K562 (cell line): Measurements from ENCODE around the gene MEX3D. TPM values are rescaled to one million over a fixed set of nuclear protein-coding genes. Genes with fewer than 3 reads are reported as not detected.

Experiments
- ATF1 ChIP-seq, 2 experiments: fragments of 450-650 bp in 1 of 2; IDR thresholded peaks; 2 replicates each; pipeline ENCODE4 v1.6.1; 2016; ENCODE audit warnings: missing compliant biosample characterization in 1 of 2, missing genetic modification characterization in 1 of 2
- ATF2 ChIP-seq: sonication (generic); formaldehyde crosslinking; IDR thresholded peaks from 2 replicates; pipeline ENCODE4 v1.8.1; 2022; ENCODE audit warnings: missing genetic modification reagents
- BCL6 ChIP-seq: fragments of 250-450 bp; sonication (Bioruptor Pico); IDR thresholded peaks from 2 replicates; pipeline ENCODE4 v1.4.0; 2020
- CBX5 ChIP-seq: IDR thresholded peaks from 2 replicates; pipeline ENCODE4 v1.6.1; 2014; ENCODE audit warnings: low read depth, borderline replicate concordance
- DMBX1 ChIP-seq: fragments of 250-450 bp; sonication (Bioruptor Pico); IDR thresholded peaks from 2 replicates; pipeline ENCODE4 v1.8.0; 2022; ENCODE audit warnings: inconsistent platforms, mild to moderate bottlenecking, moderate library complexity, borderline replicate concordance
- GATA2 ChIP-seq: sonication (generic); formaldehyde crosslinking; IDR thresholded peaks from 2 replicates; pipeline ENCODE4 v1.4.0; 2020; ENCODE audit warnings: mild to moderate bottlenecking, missing genetic modification reagents
- HMGN3 ChIP-seq: IDR thresholded peaks from 2 replicates; pipeline ENCODE4 v1.6.1; 2011; ENCODE audit warnings: borderline replicate concordance, low read depth, mild to moderate bottlenecking, mixed read lengths, low read length; ENCODE audit not compliant: insufficient read length; ENCODE audit errors: extremely low read depth
- HNRNPH1 ChIP-seq: fragments of 200-400 bp; formaldehyde crosslinking; optimal IDR thresholded peaks from 2 replicates; pipeline ENCODE3; 2017; ENCODE audit warnings: low read depth, mild to moderate bottlenecking, low read length, moderate library complexity
- HOXB6 ChIP-seq: fragments of 250-450 bp; sonication (Bioruptor Pico); IDR thresholded peaks from 2 replicates; pipeline ENCODE4 v1.5.1; 2022; ENCODE audit warnings: mild to moderate bottlenecking, borderline replicate concordance
- KDM4B ChIP-seq, 2 experiments: fragments of 450-650 bp in 1 of 2; sonication (generic) in 1 of 2; IDR thresholded peaks; 2 replicates each; pipeline ENCODE4 v1.6.1; 2016 to 2017; ENCODE audit warnings: borderline replicate concordance in 2 of 2, antibody characterized with exemption in 1 of 2, low read depth in 1 of 2, mild to moderate bottlenecking in 1 of 2
- RBM17 ChIP-seq: fragments of 200-400 bp; formaldehyde crosslinking; IDR thresholded peaks from 2 replicates; pipeline ENCODE4 v1.6.1; 2017; ENCODE audit warnings: low read depth, mild to moderate bottlenecking, low read length, borderline replicate concordance
- TCF7L2 ChIP-seq: fragments of 150-350 bp; IDR thresholded peaks from 2 replicates; pipeline ENCODE4 v1.6.1; 2016; ENCODE audit warnings: low read depth, mild to moderate bottlenecking, low read length, moderate library complexity
- TGIF2 ChIP-seq: sonication (generic); formaldehyde crosslinking; IDR thresholded peaks from 2 replicates; pipeline ENCODE4 v1.8.1; 2022; ENCODE audit warnings: mild to moderate bottlenecking, missing genetic modification reagents, moderate library complexity
- ZNF277 ChIP-seq: fragments of 250-450 bp; sonication (Bioruptor Pico); IDR thresholded peaks from 2 replicates; pipeline ENCODE4 v1.8.0; 2022; ENCODE audit warnings: inconsistent platforms, mild to moderate bottlenecking, moderate library complexity, borderline replicate concordance
- polyA plus RNA-seq, 8 experiments: library from polyadenylated mRNA; depleted of rRNA in 4 of 8; stranded (reverse) in 5 of 8; unstranded in 3 of 8; fragments of >200 nt; fragmentation: Nextera tagmentation in 2 of 8; fragmentation: Illumina TruSeq in 1 of 8; extraction: Ambion mirVana in 2 of 8; extraction: Trizol in 1 of 8; gene quantifications; 2 replicates each; pipeline versions ENCODE4 v1.2.1 to v1.2.3, GENCODE V29; 2011 to 2014; ENCODE audit warnings: inconsistent platforms in 1 of 8, missing spikeins in 1 of 8
- total RNA-seq, 7 experiments: library from RNA; depleted of rRNA in 6 of 7; stranded (reverse); fragments of >200 nt in 6 of 7; fragmentation: Illumina TruSeq in 2 of 7; extraction: Trizol in 2 of 7; gene quantifications; 2 replicates each; pipeline versions ENCODE4 v1.2.1 to v1.2.3, GENCODE V29; 2011 to 2021; ENCODE audit warnings: low replicate concordance in 1 of 7
- TF ChIP-seq, protein P1 (sequence below): fragments of 450-650 bp; IDR thresholded peaks from 2 replicates; pipeline ENCODE4 v1.6.1; 2014; ENCODE audit warnings: low read depth, mild to moderate bottlenecking, moderate library complexity, borderline replicate concordance
- TF ChIP-seq, protein P2 (sequence below): fragments of 250-450 bp; sonication (Bioruptor Pico); IDR thresholded peaks from 2 replicates; pipeline ENCODE4 v1.4.0; 2020; ENCODE audit warnings: mild to moderate bottlenecking
- TF ChIP-seq, protein P3 (sequence below): sonication (generic); formaldehyde crosslinking; IDR thresholded peaks from 2 replicates; pipeline ENCODE4 v1.8.1; 2023; ENCODE audit warnings: mild to moderate bottlenecking, missing genetic modification reagents
- TF ChIP-seq, protein P4 (sequence below): fragments of 250-450 bp; sonication (Bioruptor Pico); IDR thresholded peaks from 2 replicates; pipeline ENCODE4 v1.8.0; 2022; ENCODE audit warnings: moderate library complexity, mild to moderate bottlenecking, inconsistent platforms

Gene MEX3D
- total and polyA plus RNA-seq, 9 of the 15 experiments (the other 6 are each of a cell fraction or from before 2014, with no cell fraction given), result 1.7 to 39.3 (median 5.7) TPM

DNA sequence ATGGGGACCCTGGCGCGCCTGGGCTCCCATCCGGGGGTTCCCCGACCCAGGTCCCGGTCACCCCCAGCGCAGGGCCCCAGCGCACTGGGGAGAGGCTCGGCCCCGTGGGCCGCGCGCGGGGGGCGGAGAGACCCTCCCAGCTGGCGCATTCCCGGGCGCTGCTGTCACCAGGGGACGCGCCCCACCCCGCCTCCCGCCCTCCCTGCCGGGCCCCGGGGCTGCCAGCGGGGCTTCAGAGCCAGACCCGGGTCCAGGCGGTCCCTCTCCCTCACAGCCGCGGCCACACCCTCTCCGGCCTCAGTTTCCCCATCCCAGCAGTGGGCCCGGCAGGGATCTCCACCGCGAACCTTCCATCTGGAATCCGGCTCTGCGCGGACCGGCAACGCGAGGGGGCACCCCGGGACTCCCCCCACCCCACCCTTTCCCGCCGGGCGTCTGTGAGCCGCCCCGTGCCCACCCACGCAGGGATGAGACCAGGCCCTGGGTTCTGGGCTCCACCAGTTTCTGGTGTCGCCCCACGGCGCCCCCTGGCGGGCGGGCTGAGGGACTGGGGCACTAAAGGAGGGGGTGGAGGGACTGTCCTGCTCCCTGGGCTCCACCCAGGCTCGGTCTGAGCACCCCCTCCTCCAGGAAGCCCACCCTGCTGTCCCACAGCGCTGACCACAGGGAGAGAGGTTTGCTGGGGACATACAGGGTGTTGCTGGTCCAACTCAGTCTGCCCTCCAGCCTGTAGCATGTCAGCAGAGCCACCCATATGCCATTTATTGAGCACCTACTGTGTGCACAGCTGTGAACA is 54.4 kb downstream of the MEX3D start (continued):
- TF ChIP-seq CBX5 (no peak), HOXB6 (CRISPR knock-in tag) (no peak), HMGN3 (peak; percentile 47), ATF2 (CRISPR knock-in tag) (no peak), ATF1 (CRISPR knock-in tag; IDR thresholded peaks at IDR 0.05) (no peak), ATF1 (tag; IDR thresholded peaks at IDR 0.05) (no peak), TCF7L2 (no peak), ZNF277 (no peak), RBM17 (no peak), DMBX1 (no peak), KDM4B (IDR thresholded peaks at IDR 0.05; ENCODE audit: borderline replicate concordance in 2 of 2, low read depth in 1 of 2) (no peak), GATA2 (CRISPR knock-in tag) (no peak), BCL6 (CRISPR knock-in tag) (no peak), HNRNPH1 (no peak), TGIF2 (CRISPR knock-in tag) (no peak)
- TF ChIP-seq, protein P1, sequence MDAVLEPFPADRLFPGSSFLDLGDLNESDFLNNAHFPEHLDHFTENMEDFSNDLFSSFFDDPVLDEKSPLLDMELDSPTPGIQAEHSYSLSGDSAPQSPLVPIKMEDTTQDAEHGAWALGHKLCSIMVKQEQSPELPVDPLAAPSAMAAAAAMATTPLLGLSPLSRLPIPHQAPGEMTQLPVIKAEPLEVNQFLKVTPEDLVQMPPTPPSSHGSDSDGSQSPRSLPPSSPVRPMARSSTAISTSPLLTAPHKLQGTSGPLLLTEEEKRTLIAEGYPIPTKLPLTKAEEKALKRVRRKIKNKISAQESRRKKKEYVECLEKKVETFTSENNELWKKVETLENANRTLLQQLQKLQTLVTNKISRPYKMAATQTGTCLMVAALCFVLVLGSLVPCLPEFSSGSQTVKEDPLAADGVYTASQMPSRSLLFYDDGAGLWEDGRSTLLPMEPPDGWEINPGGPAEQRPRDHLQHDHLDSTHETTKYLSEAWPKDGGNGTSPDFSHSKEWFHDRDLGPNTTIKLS, result no peak
- TF ChIP-seq, protein P2, sequence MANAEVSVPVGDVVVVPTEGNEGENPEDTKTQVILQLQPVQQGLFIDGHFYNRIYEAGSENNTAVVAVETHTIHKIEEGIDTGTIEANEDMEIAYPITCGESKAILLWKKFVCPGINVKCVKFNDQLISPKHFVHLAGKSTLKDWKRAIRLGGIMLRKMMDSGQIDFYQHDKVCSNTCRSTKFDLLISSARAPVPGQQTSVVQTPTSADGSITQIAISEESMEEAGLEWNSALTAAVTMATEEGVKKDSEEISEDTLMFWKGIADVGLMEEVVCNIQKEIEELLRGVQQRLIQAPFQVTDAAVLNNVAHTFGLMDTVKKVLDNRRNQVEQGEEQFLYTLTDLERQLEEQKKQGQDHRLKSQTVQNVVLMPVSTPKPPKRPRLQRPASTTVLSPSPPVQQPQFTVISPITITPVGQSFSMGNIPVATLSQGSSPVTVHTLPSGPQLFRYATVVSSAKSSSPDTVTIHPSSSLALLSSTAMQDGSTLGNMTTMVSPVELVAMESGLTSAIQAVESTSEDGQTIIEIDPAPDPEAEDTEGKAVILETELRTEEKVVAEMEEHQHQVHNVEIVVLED (CRISPR knock-in tag), result no peak
- TF ChIP-seq, protein P3, sequence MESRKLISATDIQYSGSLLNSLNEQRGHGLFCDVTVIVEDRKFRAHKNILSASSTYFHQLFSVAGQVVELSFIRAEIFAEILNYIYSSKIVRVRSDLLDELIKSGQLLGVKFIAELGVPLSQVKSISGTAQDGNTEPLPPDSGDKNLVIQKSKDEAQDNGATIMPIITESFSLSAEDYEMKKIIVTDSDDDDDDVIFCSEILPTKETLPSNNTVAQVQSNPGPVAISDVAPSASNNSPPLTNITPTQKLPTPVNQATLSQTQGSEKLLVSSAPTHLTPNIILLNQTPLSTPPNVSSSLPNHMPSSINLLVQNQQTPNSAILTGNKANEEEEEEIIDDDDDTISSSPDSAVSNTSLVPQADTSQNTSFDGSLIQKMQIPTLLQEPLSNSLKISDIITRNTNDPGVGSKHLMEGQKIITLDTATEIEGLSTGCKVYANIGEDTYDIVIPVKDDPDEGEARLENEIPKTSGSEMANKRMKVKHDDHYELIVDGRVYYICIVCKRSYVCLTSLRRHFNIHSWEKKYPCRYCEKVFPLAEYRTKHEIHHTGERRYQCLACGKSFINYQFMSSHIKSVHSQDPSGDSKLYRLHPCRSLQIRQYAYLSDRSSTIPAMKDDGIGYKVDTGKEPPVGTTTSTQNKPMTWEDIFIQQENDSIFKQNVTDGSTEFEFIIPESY (CRISPR knock-in tag), result peak; percentile 54; the same call in 1 of the 2 replicates
- TF ChIP-seq, protein P4, sequence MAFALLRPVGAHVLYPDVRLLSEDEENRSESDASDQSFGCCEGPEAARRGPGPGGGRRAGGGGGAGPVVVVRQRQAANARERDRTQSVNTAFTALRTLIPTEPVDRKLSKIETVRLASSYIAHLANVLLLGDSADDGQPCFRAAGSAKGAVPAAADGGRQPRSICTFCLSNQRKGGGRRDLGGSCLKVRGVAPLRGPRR (CRISPR knock-in tag), result no peak
